Measurements from ENCODE around the gene BCOR.
A peak's percentile ranks its signal among the peaks of the same experiment; 100 is the strongest.

BCOR gene

DNA sequence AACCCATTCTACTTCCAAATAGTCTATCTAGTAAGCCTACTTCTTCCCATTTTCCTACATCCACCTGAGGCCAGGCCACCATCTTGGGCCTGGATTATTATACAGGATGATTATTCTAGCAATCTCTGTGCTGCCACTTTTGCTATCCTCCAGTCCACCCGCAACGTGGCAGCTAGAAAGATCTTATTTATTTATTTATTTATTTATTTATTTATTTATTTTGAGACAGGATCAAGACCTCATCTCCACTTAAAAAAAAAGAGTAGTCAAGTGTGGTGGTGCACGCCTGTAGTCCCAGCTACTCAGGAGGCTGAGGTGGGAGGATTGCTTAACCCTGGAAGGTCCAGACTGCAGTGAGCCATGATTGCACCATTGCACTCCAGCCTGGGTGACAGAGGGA, 15.2 kb upstream of the BCOR start:
- no peak for DNase-seq (ENCODE audit: low read depth)

GRCh38 chrX:40111868-40112267, 14.1 kb upstream of the BCOR start:
- no peak for DNase-seq (ENCODE audit: low read depth)

DNA sequence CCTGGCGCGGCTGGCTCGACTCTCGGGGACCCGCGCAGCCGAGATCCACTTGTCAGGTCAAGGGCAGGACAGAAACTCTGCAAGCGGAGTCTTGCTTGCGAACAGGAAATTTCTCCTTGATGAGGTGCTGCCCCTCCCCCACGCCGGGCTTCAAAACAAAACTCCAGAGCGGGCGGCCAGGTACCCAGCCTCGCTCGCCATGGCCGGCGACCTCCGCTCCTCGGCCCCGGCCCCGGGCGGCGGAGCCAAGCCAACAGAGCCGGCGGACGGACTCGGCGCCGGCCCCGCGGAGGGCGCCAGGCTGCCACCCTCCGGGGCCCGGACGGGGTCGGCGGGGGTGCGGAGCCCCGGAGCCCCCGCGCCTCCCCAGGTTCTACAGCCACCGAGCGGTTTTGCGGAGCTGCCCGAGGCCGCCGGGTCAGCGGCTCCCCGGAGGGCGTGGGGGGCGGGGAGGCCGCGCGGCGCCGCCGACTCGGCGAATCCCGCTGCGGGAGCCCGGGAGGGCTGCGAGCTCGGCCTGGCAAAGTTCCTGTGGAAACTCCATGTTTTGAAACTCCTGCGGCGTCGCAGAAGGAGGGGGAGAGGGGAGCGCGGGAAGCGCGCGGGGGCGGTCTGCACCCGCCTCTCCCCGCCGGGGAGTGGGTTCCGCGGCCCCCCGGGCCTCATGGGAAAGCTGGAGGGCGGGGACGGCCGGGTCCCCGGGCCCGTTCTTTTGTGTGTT, 11.7 kb upstream of the BCOR start:
- DNase-seq (ENCODE audit: low read depth) = peak; percentile 71

DNA sequence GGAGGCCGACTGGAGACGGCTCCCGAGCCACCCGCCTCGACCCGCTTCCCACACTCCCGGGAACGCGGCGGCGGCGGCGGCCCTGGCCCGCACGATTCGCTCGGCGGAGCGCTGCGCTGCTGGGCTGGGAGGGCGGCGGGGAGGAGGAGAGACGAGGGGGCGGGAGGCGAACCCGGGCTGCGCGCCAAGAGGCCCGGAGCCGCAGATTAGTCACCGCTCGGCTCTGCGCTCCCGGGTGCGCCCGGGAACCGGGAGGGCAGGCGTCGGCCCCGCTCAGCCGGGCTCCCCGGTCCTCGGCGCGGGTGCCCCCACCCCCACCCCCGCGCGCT, 11.2 kb upstream of the BCOR start:
- peak; percentile 78 for DNase-seq (ENCODE audit: low read depth)

DNA sequence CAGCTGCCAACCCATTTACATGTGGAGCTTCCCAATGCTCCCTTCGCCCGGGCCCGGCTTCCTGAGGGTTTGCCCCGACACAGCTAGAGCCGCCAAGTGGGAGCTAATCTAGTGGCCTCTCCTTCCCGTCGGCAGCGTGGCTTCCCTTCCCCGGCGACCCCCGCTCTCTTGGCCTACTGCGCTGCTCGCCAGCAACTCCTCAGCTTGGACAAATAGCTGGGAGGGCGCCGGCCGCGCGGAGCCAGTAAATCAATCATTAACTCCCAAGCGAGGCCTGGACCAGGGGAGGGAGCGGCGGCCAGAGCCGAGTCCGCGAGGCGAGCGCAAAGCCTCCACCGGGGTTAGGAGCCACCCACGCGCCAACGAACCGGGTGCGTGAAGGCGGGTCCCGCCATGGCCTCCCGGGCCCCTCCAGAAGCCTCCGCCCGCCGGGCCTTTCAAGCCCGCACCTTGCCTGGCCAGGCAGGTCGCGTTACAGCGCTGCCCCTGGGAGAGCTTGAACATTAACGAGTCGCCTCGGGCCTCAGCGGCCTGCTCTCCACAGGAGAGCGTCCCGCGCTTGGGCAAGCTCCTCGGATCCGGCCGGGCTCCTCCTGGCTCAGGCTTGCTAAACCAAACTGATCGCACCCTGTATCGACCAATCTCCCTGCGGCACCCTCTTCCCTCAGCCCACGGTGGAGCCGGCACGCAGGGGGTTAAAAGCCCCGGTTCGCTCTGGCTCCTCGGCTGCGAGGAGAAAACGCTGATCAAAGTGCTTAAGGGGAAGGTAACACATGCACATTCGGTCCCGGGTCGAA, 10.6 kb upstream of the BCOR start:
- no peak for DNase-seq (ENCODE audit: low read depth)

DNA sequence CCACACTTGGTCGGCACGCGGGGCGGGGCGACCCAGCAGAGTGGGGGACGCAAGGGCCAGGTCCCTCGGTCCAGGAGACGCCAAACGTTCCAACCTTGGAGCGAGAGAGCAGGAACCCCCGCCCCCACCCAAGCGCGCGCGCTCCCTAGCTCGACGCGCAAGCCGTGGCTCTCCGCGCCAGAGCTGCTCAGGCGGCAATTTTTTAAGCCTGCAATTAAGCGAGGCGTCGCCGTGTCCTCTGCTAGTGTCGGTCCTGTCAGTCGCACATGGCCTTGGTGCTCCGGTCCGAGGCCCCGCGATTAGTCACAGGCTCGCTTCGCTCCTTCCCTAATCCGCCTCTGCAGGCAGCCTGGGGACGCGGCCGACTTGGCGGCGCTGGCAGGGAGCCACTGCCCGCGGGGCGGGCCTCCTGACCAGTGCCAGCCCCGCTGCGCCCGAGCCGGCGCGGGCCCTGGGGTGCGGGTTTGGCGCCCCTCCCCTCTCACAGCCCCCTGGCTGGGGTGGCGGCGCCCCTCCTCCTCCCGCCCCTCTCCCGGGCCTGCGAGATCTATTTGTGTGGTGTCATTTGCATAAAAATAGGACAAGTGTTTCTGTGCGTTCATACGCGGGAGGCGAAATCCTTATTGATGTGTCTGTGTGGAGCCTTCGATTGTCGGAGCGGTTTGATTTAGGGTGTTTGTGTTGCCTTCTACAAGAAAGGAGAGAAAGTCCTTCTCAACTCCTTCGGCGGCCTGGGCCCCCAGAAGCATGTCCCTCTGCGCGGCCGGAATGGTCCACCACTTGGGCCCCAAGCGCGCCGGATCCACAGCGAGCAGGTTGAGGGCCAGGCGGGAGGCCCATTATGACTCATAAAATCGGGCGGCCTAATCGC, 9.8 kb upstream of the BCOR start:
- peak; percentile 54 for DNase-seq (ENCODE audit: low read depth)

DNA sequence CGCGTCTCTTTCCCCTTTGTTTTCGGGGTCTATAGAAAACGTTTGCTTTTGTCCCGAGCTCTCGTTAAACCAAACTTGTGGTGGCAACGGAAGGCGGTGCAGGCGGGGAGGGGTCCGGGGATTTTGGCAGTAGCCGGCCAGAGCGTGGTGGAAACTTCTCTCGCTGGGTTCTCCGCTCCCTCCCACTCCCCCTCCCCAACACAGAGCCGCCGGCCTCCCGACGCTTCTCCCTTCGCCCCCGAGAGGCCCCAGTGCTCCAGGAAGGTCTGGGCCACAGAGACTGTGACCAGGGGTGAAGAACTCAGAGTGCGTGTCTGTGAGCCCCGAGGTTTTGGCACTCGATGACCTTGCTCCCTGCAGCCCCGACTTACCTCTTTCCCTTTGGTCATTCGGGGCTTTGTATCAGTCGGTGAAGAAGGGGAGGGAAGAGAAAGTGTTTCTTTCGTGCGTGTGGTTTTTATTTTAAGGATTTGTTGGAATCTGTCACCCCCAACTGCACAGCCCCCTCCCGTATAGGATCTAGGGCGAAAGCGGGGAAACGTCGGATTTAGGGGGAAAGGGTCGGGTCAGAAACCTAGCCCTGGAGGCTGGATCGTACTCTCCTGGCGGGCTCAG, 9.0 kb upstream of the BCOR start:
- no peak for DNase-seq (ENCODE audit: low read depth)

GRCh38 chrX:40105835-40106675, 8.3 kb upstream of the BCOR start:
- DNase-seq (ENCODE audit: low read depth) = peak; percentile 78

DNA sequence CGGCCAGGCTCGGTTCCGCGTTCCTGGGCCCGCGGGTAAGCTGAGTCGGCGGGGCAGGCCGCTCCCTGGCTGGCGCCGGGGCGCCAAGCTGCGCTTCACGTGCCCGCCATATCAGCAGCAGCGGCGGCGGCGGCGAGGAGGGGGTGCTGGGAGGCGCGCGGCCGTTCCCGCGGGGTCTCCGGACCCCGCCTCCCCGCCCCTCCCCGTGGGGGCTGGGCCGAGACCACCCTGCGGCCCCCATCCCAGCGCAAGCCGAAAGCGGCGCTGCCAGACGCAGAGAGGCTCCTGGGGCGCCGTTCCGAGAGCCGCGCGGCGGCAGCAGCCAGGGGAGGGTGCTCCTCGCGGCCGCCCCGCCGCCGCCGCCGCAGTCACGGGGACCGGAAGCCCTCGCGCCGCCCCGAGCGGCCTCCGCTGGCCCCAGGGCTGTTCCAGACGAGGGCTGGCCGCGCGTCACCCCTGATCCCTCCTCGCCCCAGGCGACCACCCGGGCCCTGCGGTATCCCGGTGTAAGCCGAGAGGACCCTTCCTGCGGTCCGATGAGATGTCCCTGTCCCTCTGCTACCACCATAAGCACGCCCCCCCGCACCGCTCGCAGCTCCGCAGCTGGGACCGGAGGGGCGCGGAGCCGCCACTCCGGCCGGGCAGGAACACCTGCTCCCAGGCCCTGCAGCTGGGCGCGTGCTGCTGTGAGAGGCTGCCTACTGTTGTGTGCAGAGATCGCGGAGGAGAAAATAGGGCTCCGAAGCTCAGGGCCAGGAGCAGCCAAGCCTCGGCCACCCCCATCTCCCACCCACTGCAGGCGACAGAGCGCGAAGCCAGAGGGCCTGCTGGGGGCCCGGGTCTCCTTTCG, 7.5 kb upstream of the BCOR start:
- DNase-seq (ENCODE audit: low read depth) = peak; percentile 52

DNA sequence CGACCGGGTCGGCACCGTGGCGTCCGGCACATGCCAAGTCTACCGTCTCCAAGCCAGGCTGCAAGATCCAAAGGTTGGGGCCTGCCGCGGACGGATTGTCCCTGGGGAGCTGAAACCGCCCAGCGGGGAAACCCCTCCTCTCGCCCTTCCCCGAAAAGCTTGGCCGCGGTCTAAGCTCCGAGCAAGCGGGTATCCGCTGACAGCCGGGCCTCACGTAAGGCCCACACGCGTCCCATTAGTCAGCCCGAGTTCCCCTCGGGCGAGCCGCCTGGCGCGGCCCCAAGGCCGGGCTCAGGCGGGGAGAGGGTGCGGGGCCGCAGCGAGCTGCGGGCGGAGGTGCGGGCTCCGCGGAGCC, 6.8 kb upstream of the BCOR start:
- peak; percentile 75 for DNase-seq (ENCODE audit: low read depth)

DNA sequence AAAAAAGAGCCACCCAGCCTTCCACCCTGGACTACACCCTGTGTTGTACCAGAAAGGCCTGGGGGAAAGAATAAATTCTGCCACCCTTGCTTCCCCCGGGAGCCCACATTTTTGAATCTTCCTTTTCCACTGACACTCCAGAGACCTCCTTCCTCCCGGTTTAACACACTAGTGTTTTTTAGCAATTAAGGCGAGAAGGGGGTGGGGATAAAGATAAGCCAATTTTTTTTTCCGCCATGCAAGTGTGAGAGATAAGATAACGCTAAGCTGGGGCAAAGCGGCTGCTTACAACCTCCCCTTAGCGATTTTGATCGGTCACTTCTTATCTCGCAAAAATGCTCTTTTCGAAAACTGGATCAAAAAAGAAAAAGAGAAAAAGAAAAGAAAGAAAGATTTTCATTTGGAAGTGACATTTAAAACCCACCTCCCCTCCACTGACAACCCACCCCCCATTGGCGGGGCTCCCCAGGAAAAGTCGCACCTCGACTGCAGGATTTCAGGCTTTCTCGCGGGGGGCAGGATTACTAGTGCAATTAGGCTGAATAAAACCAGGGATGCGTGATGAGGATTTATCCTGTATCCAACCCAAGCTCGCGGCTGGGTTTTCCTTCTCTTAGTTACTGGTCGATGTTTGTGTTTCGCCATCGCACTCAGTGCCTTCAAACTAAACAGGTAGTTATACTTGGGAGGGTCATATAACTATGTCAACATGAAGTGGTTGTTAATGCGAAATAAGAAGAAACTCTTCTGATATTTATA, 6.0 kb upstream of the BCOR start:
- no peak for DNase-seq (ENCODE audit: low read depth)

DNA sequence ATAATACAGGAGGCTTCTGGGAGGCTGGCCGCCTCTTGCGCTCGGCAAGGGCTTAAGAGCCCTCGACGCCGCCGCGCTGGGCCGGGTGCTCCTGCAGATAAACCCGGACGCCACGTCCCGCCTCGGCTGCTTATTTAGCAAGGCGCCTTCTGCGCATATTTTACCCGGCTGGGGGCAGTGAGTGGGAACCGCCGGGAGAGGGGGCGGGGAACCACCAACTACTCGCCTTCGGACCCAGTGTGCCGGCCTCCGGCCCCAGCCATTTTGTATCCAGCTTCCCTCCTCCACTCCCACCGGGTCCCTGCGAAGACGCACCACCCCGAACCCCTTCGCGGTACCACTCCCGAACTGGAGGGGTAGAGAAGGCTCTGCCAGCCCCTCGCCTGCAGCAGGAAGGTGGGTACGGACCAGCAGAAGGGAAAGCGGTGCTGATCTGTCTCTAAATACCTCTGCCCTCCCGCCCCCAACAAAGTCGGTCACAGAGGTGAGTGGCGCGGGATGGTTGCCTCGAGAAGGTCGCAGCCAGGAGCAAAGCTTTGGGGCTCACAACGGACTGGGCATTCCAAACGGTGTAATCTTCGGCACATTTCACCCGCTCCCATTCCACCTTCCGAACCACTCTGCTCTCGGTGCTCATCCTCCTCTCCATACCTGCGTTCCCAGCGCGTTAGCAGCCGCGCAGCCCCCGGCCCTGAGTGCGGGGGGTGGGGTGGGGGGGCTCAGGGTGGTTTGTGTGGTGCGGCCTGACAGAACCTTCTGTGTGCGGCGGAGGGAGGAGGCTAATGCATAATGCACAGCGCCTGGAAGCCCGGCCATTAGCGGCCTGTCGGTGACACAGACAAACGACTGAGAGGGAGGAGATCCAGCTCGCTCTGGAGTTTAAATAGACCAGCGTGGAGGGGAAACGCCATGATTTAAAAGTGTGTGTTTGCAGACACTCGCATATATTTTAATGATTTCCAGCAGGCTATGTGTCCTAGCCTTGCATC, 4.9 kb upstream of the BCOR start:
- no peak for DNase-seq (ENCODE audit: low read depth)

GRCh38 chrX:40101430-40101802, 3.7 kb upstream of the BCOR start:
- DNase-seq (ENCODE audit: low read depth) = no peak

DNA sequence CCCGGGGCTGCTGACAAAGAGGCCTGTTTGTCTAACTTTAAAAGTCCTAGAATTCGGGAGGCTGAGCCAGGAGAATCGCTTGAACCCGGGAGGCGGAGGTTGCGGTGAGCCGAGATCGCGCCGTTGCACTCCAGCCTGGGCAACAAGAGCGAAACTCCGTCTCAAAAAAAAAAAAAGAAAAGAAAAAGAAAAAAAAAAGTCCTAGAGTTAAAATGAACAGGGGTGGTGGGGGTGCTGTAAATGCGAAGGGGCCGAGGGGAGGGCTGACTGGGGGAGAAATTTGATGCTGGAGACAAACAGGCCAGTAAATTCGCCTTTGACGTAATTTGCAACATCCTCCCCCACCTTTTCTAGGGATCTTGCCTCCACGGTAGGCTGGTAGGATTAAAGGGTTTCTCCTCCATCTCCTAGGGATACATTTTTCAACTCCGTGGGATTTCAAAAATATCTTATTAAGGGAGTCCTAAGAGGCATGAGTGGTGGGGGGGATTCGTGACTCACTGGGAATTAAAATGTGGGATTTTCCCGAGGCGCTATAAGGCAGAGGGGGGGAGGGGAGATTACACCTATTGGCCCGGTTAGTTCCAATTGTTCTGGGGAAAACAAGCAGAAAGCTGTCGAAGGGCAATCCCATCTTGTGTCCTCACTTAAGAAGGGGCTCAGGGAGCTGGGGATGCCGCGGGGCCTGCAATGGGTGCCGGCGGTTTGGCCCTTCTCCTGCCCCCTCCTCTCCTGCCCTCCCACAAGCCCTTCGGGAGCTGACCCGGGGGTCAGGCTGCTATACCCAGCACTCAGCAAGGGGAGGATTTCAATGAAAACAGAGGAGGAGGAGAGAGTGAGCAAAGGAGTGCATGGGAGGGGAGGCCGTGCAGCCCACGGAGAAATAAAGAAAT, 3.0 kb upstream of the BCOR start:
- DNase-seq (ENCODE audit: low read depth) = no peak

DNA sequence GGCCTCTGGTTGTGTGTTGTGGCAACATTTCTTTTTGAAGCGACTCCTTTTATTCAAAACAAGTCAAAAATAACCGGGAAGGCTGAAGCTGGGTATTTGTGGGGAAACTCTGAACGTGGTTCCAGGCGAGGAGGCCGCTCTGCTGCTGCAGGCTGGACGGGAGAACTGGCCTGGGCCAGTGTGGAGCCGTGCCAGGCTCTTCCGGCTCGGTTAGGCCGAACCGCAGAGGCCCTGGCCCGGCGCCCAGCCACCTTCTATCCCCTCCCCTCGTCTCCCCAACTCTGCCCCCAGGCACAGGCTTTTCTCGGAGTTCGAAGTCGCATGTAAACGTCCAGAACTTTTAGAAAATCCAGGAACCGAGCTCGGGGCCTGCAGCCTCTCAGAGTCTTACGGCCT, 2.4 kb upstream of the BCOR start:
- no peak for DNase-seq (ENCODE audit: low read depth)

GRCh38 chrX:40099055-40099958, 1.5 kb upstream of the BCOR start:
- peak; percentile 53 for DNase-seq (ENCODE audit: low read depth)

All from ELR (cell line).